Esophagus (tissue), 2 donors: Measurements from ENCODE around the gene KIAA1328. TPM values are rescaled to one million over a fixed set of nuclear protein-coding genes. Genes with fewer than 3 reads are reported as not detected.

ENCODE experiments used
- H3K27ac ChIP-seq, 2 donors: one replicate each; pipeline ENCODE4 v1.5.1; 2013; ENCODE audit warnings: low read depth in 2 of 2, mild to moderate bottlenecking in 2 of 2, inconsistent platforms in 1 of 2, low read length in 1 of 2, moderate library complexity in 1 of 2
- H3K27me3 ChIP-seq, 2 donors: one replicate each; pipeline ENCODE4 v1.6.1; 2013; ENCODE audit warnings: low read length in 2 of 2, control low read depth in 1 of 2, mild to moderate bottlenecking in 1 of 2; ENCODE audit not compliant: insufficient read depth in 2 of 2, control insufficient read depth in 1 of 2
- H3K36me3 ChIP-seq, 2 donors: one replicate each; pipeline ENCODE4 v1.6.1; 2013; ENCODE audit warnings: low read length in 1 of 2; ENCODE audit not compliant: control insufficient read depth in 2 of 2, insufficient read depth in 2 of 2
- H3K4me1 ChIP-seq, 2 donors: one replicate each; pipeline ENCODE4 v1.6.1; 2013; ENCODE audit warnings: low read length in 1 of 2; ENCODE audit not compliant: control insufficient read depth in 2 of 2, insufficient read depth in 2 of 2
- H3K4me3 ChIP-seq, 2 donors: one replicate each; pipeline ENCODE4 v1.5.1; 2013; ENCODE audit warnings: low read length in 2 of 2, mild to moderate bottlenecking in 2 of 2, low read depth in 1 of 2, moderate library complexity in 1 of 2
- H3K9me3 ChIP-seq, 2 donors: one replicate each; pipeline ENCODE4 v1.6.1; 2013; ENCODE audit warnings: mild to moderate bottlenecking in 2 of 2, low read depth in 1 of 2, low read length in 1 of 2, moderate library complexity in 1 of 2; ENCODE audit not compliant: control insufficient read depth in 2 of 2, insufficient read depth in 1 of 2
- WGBS, 2 donors: extraction: QIAGEN DNeasy Blood & Tissue Kit; methylation state at CpG; one replicate each; pipeline ENCODE4 v1.1.7; 2013; 5-methylcytosine and 5-hydroxymethylcytosine counted together
- polyA plus RNA-seq, 2 donors: library from polyadenylated mRNA; stranded (reverse); fragments of 200-250 nt; gene quantifications; one replicate each; pipeline ENCODE4 v1.2.3, GENCODE V29; 2013
- donor health status: healthy with polysubstance abuse.
- donor health status: Bipolar disorder and iron deficiency.

KIAA1328 gene
- polyA plus RNA-seq, 2 donors = 1.9 to 2.6 TPM

DNA sequence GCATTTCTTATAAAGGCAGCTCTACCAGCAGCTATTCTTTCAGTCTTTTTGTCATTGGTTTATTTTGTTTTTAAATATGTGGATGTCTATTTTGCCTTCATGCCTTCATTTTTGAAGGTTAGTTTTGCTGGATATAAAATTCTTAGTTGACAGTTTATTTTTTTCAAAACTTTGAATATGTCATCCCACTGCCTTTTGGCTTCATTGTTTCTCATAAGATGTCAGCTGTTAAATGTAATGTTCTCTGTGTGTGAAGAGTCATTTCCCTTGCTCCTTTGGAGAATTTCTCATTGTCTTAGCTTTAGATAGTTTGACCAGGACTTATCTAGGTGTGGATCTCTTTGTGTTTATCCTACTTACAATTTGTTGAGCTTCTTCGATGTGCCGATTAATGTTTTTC is 213.5 kb downstream of the KIAA1328 start:
- Histone ChIP-seq H3K9me3 (peaks cover 0 to 3% of the 10 kb centered on the region in 2 donors), H3K27me3 (no peaks in the 10 kb centered on the region), H3K36me3 (no peaks in the 10 kb centered on the region), H3K4me3 (no peak overlapping the region), H3K4me1 (no peaks in the 10 kb centered on the region), H3K27ac (no peak overlapping the region)
- 96 to 97% methylated on average over 2 of the region's 2 CpGs for WGBS, 2 donors

DNA sequence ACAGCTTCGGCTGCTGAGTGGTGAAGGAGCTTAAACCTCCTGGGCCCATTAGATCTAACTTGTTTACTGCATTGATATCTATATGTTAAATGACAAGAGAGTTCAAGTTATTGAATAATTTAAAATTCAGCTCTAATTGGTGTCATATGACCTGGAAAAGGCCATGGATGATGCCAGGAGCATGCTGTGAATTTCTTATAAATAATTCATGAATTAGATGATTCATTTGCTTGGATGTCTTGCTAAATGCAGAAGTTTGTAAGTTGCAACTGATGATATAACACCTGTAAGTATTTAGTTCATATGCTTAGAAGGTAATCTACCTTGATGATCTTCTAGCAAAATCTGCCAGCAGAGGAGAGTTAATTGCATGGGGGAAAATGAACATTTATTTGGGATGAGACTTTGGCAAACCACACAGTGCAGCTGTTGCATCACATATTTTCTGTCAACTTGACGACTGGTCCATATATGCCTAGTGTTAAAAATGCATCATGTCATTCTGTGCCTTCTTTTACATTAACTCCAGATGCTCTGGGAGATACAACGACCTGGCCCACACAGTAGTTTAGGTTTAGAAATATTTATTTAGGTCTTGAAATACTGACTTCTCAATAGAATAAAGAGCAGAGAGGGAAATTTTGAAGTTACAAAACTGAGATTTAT is 226.3 kb downstream of the KIAA1328 start:
- no peaks in the 10 kb centered on the region for H3K27me3 ChIP-seq
- no peak overlapping the region for H3K4me3 ChIP-seq
- 74 to 79% methylated on average over 3 of the region's 3 CpGs for WGBS, 2 donors
- H3K36me3 ChIP-seq = no peaks in the 10 kb centered on the region
- H3K9me3 ChIP-seq = no peaks in the 10 kb centered on the region
- no peaks in the 10 kb centered on the region for H3K4me1 ChIP-seq
- H3K27ac ChIP-seq = no peak overlapping the region

GRCh38 chr18:37064187-37064586 is 235.3 kb downstream of the KIAA1328 start:
- Histone ChIP-seq H3K27ac (no peak overlapping the region), H3K4me1 (no peaks in the 10 kb centered on the region), H3K36me3 (no peaks in the 10 kb centered on the region), H3K9me3 (no peaks in the 10 kb centered on the region), H3K4me3 (no peak overlapping the region), H3K27me3 (no peaks in the 10 kb centered on the region)
- WGBS, 2 donors = 100% methylated on average over 3 of the region's 3 CpGs

DNA sequence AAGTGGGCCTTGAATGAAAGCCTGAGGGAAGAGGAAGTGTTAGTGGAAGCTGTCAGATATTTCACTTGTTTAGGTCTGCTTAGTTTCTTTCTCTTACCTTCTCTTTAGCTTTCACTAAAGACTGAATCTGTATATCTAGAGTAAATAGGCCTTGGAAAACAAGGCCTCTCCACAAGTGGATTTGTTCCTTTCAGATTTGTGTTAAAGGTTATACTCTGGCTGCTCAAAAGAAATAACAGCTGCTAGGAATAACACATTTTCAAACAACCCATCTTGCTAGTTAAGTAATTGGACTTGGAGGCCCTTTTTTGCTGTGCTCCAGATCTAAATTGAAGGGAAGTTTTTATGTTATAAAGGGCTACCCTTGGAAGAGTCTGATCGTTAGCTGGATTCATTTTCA is 236.3 kb downstream of the KIAA1328 start:
- H3K4me3 ChIP-seq = no peak overlapping the region
- 82 to 89% methylated on average over 1 of the region's 1 CpG for WGBS, 2 donors
- no peaks in the 10 kb centered on the region for H3K9me3 ChIP-seq
- no peaks in the 10 kb centered on the region for H3K27me3 ChIP-seq
- H3K4me1 ChIP-seq = no peaks in the 10 kb centered on the region
- H3K36me3 ChIP-seq = no peaks in the 10 kb centered on the region
- no peak overlapping the region for H3K27ac ChIP-seq

- 82 to 88% methylated on average over 6 of the region's 6 CpGs for WGBS, 2 donors
- Histone ChIP-seq H3K27me3 (no peaks in the 10 kb centered on the region), H3K4me1 (peaks cover 0 to 2% of the 10 kb centered on the region in 2 donors), H3K9me3 (peaks cover 0 to 2% of the 10 kb centered on the region in 2 donors), H3K27ac (no peak overlapping the region), H3K36me3 (peaks cover 0 to 3% of the 10 kb centered on the region in 2 donors), H3K4me3 (no peak overlapping the region)
Measured at GRCh38 chr18:37084912-37085311, 256.0 kb downstream of the KIAA1328 start.

- H3K4me1 ChIP-seq = peaks cover 0 to 2% of the 10 kb centered on the region in 2 donors
- H3K9me3 ChIP-seq = peaks cover 0 to 2% of the 10 kb centered on the region in 2 donors
- H3K36me3 ChIP-seq = peaks cover 0 to 3% of the 10 kb centered on the region in 2 donors
- H3K27me3 ChIP-seq = no peaks in the 10 kb centered on the region
- H3K4me3 ChIP-seq = no peak overlapping the region
- WGBS, 2 donors = 92 to 95% methylated on average over 2 of the region's 2 CpGs
- H3K27ac ChIP-seq = no peak overlapping the region
Measured at GRCh38 chr18:37085362-37085761, 256.4 kb downstream of the KIAA1328 start.

DNA sequence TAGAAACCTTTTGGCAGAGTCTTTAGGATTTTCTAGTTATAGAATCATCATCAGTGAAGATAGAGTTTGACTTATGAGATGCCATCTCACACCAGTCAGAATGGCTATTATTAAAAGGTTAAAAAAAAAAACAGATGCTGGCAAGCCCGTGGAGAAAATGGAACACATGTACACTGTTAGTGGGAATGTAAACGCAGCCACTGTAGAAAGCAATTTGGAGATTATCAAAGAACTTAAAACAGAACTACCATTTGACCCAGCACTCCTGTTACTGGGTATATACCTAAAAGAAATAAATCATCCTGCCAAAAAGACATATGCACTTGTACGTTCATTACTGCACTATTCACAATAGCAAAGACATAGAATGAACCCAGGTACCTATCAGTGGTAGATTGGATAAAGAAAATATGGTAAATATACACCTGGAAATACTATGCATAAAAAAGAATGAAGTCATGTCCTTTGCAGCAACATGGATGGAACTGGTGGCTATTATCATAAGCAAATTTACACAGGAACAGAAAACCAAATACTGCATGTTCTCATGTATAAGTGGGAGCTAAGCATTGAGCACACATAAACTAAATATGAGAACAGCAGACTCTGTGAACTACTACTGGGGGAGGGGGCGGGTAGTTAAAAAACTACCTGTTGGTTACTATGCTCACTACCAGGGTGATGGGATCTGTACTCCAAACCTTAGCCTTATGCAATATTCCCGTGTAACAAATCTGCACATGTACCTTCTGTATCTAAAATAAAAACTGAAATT is 279.0 kb downstream of the KIAA1328 start:
- Histone ChIP-seq H3K9me3 (peaks cover 0 to 4% of the 10 kb centered on the region in 2 donors), H3K4me3 (no peak overlapping the region), H3K27ac (no peak overlapping the region), H3K4me1 (no peaks in the 10 kb centered on the region), H3K36me3 (no peaks in the 10 kb centered on the region), H3K27me3 (no peaks in the 10 kb centered on the region)
- WGBS, 2 donors = 63 to 65% methylated on average over 5 of the region's 5 CpGs

DNA sequence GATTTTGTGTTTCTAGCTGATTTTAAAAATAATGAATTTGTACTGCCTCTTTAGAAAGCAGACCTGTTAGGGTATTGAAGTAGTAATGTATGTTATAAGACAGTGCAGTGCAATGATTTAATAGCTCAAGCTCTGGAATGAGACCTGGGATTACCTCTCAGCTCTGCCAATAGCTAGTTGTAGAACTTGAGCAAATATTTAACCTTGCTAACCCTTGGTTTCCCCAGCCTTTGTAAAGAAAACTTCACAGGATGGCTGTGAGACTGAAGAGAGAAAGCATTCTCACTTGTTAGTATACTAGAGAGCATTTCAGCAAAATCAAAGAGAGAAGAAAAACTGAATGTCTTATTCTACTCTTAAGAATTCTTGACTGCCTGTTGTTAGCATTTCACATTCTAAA is 293.9 kb downstream of the KIAA1328 start:
- H3K4me1 ChIP-seq = no peaks in the 10 kb centered on the region
- no peaks in the 10 kb centered on the region for H3K36me3 ChIP-seq
- no peak overlapping the region for H3K27ac ChIP-seq
- no peaks in the 10 kb centered on the region for H3K27me3 ChIP-seq
- no peaks in the 10 kb centered on the region for H3K9me3 ChIP-seq
- no peak overlapping the region for H3K4me3 ChIP-seq

- Histone ChIP-seq H3K27me3 (no peaks in the 10 kb centered on the region), H3K4me1 (no peaks in the 10 kb centered on the region), H3K9me3 (no peaks in the 10 kb centered on the region), H3K27ac (no peak overlapping the region), H3K4me3 (no peak overlapping the region), H3K36me3 (no peaks in the 10 kb centered on the region)
- WGBS, 2 donors = 63 to 75% methylated on average over 2 of the region's 2 CpGs
Measured at GRCh38 chr18:37124516-37124915, 295.6 kb downstream of the KIAA1328 start.

DNA sequence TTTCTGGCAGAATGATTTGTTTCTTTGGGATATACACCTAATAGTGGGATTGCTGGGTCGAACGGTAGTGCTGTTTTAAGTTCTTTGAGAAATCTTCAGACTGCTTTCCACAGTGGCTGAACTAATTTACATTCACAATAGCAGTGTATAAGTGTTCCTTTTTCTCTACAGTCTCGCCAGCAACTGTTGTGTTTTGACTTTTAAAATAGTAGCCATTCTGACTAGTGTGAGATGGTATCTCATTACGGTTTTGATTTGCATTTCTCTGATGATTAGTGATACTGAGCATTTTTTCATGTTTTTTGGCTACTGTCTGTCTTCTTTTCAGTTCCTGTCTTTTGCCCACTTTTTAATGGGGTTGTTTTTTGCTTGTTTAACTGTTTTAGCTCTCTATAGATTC is 306.2 kb downstream of the KIAA1328 start:
- 93 to 95% methylated on average over 4 of the region's 4 CpGs for WGBS, 2 donors

More for the DNA sequence above, 306.2 kb downstream of the KIAA1328 start:
- H3K27me3 ChIP-seq = no peaks in the 10 kb centered on the region
- no peaks in the 10 kb centered on the region for H3K4me1 ChIP-seq
- H3K27ac ChIP-seq = no peak overlapping the region
- H3K4me3 ChIP-seq = no peak overlapping the region
- H3K9me3 ChIP-seq = no peaks in the 10 kb centered on the region
- no peaks in the 10 kb centered on the region for H3K36me3 ChIP-seq
